ENCODE measurements around the gene PITPNC1.
"Not testable (repeated sequence)": the region's sequence is repeated elsewhere in the genome, so short reads cannot be mapped to it uniquely, and the experiment has no call there.

PITPNC1 gene

GRCh38 chr17:67594115-67594880, 217.2 kb downstream of the PITPNC1 start:
- no peak for DNase-seq

GRCh38 chr17:67600408-67600807, 223.3 kb downstream of the PITPNC1 start:
- DNase-seq = no peak

GRCh38 chr17:67601897-67602296, 224.8 kb downstream of the PITPNC1 start:
- no peak for DNase-seq

- no peak for DNase-seq
These were observed 225.4 kb downstream of the PITPNC1 start for GRCh38 chr17:67602444-67602843.

GRCh38 chr17:67602974-67603373, 225.9 kb downstream of the PITPNC1 start:
- no peak for DNase-seq

- no peak for DNase-seq
These were observed 228.3 kb downstream of the PITPNC1 start for GRCh38 chr17:67605256-67605912.

GRCh38 chr17:67606471-67606870, 229.4 kb downstream of the PITPNC1 start:
- no peak for DNase-seq

GRCh38 chr17:67606896-67607604, 230.0 kb downstream of the PITPNC1 start:
- DNase-seq = no peak

GRCh38 chr17:67610061-67610460, 233.0 kb downstream of the PITPNC1 start:
- no peak for DNase-seq

- DNase-seq = no peak
These were observed 236.9 kb downstream of the PITPNC1 start for GRCh38 chr17:67613961-67614360.

GRCh38 chr17:67615011-67615561, 238.0 kb downstream of the PITPNC1 start:
- peak in 1 of 2 experiments; percentile 38 for DNase-seq

- no peak for DNase-seq
These were observed 238.7 kb downstream of the PITPNC1 start for GRCh38 chr17:67615736-67616135.

GRCh38 chr17:67617304-67617899, 240.3 kb downstream of the PITPNC1 start:
- no peak for DNase-seq

GRCh38 chr17:67619555-67619954, 242.5 kb downstream of the PITPNC1 start:
- DNase-seq = no peak

GRCh38 chr17:67620088-67620487, 243.0 kb downstream of the PITPNC1 start:
- DNase-seq = no peak

- no peak for DNase-seq
These were observed 243.6 kb downstream of the PITPNC1 start for GRCh38 chr17:67620636-67621035.

GRCh38 chr17:67623767-67624166, 246.7 kb downstream of the PITPNC1 start:
- no peak for DNase-seq

- DNase-seq = no peak
These were observed 248.0 kb downstream of the PITPNC1 start for GRCh38 chr17:67624886-67625656.

GRCh38 chr17:67625971-67626370, 248.9 kb downstream of the PITPNC1 start:
- DNase-seq = no peak

GRCh38 chr17:67628580-67629013, 251.5 kb downstream of the PITPNC1 start:
- no peak for DNase-seq

GRCh38 chr17:67629971-67630320, 252.9 kb downstream of the PITPNC1 start:
- no peak for DNase-seq

- not testable (repeated sequence) for DNase-seq
These were observed 253.8 kb downstream of the PITPNC1 start for GRCh38 chr17:67630836-67631235.
